SK-N-SH treated with all-trans-retinoic acid at 6 μM for 48 hours (cell line): ENCODE data around the gene ACOT7.

Experiments used
- ATAC-seq: fragments of 200-7000 bp; cut with Tn5 transposase; 3 replicates; pipeline ENCODE4 v1.9.1; 2020; ENCODE audit warnings: mild to moderate bottlenecking, moderate library complexity
- ARNTL ChIP-seq: fragments of 450-650 bp; formaldehyde crosslinking; IDR thresholded peaks from 2 replicates; pipeline ENCODE4 v1.5.0; 2020; ENCODE audit warnings: low read depth, mild to moderate bottlenecking, moderate library complexity, borderline replicate concordance
- BACH2 ChIP-seq: fragments of 250-450 bp; sonication (Bioruptor Pico); IDR thresholded peaks from 2 replicates; pipeline ENCODE4 v1.9.0; 2021; ENCODE audit warnings: mild to moderate bottlenecking, borderline replicate concordance
- CSDC2 ChIP-seq: fragments of 250-450 bp; sonication (Bioruptor Pico); IDR thresholded peaks from 2 replicates; pipeline ENCODE4 v1.5.0; 2020; ENCODE audit warnings: mild to moderate bottlenecking, moderate library complexity
- ESRRG ChIP-seq: fragments of 250-450 bp; sonication (Bioruptor Pico); IDR thresholded peaks from 2 replicates; pipeline ENCODE4 v1.6.1; 2021; ENCODE audit warnings: mild to moderate bottlenecking
- GLIS3 ChIP-seq: fragments of 250-450 bp; sonication (Bioruptor Pico); IDR thresholded peaks from 2 replicates; pipeline ENCODE4 v1.5.0; 2020; ENCODE audit warnings: mild to moderate bottlenecking, moderate library complexity
- ISL1 ChIP-seq: fragments of 250-450 bp; sonication (Bioruptor Pico); IDR thresholded peaks from 2 replicates; pipeline ENCODE4 v2.1.2; 2022; ENCODE audit warnings: mild to moderate bottlenecking, moderate library complexity
- OSR1 ChIP-seq: fragments of 250-450 bp; sonication (Bioruptor Pico); IDR thresholded peaks from 2 replicates; pipeline ENCODE4 v1.8.0; 2022; ENCODE audit warnings: moderate library complexity, mild to moderate bottlenecking, inconsistent platforms
- PPARA ChIP-seq: fragments of 250-450 bp; sonication (Bioruptor Pico); IDR thresholded peaks from 2 replicates; pipeline ENCODE4 v1.5.0; 2020; ENCODE audit warnings: mild to moderate bottlenecking, borderline replicate concordance
- TCF4 ChIP-seq: fragments of 250-450 bp; sonication (Bioruptor Pico); IDR thresholded peaks from 2 replicates; pipeline ENCODE4 v1.8.0; 2021; ENCODE audit warnings: mild to moderate bottlenecking, moderate library complexity, borderline replicate concordance
- TOX ChIP-seq: fragments of 250-450 bp; sonication (Bioruptor Pico); IDR thresholded peaks from 2 replicates; pipeline ENCODE4 v1.8.0; 2021; ENCODE audit warnings: mild to moderate bottlenecking, moderate library complexity, borderline replicate concordance
- TSHZ2 ChIP-seq: fragments of 250-450 bp; sonication (Bioruptor Pico); IDR thresholded peaks from 2 replicates; pipeline ENCODE4 v1.5.0; 2020; ENCODE audit warnings: mild to moderate bottlenecking, moderate library complexity
- ZC3H10 ChIP-seq: fragments of 250-450 bp; sonication (Bioruptor Pico); IDR thresholded peaks from 2 replicates; pipeline ENCODE4 v1.5.1; 2021; ENCODE audit warnings: mild to moderate bottlenecking, moderate library complexity
- ZFP3 ChIP-seq: fragments of 250-450 bp; sonication (Bioruptor Pico); IDR thresholded peaks from 2 replicates; pipeline ENCODE4 v1.5.0; 2020; ENCODE audit warnings: mild to moderate bottlenecking, moderate library complexity
- ZNF565 ChIP-seq: fragments of 450-650 bp; formaldehyde crosslinking; conservative IDR thresholded peaks from 2 replicates; pipeline ENCODE4 v1.5.0; 2020; ENCODE audit warnings: low read depth, mild to moderate bottlenecking, moderate library complexity
- ZNF70 ChIP-seq: fragments of 450-650 bp; formaldehyde crosslinking; IDR thresholded peaks from 2 replicates; pipeline ENCODE4 v1.5.0; 2020; ENCODE audit warnings: mild to moderate bottlenecking, moderate library complexity
- TF ChIP-seq, protein P1 (sequence below): fragments of 250-450 bp; sonication (Bioruptor Pico); IDR thresholded peaks from 2 replicates; pipeline ENCODE4 v1.5.1; 2020; ENCODE audit warnings: low read depth, mild to moderate bottlenecking, moderate library complexity
- TF ChIP-seq, protein P2 (sequence below): fragments of 250-450 bp; sonication (Bioruptor Pico); IDR thresholded peaks from 2 replicates; pipeline ENCODE4 v1.5.1; 2021; ENCODE audit warnings: mild to moderate bottlenecking, moderate library complexity

Gene ACOT7

GRCh38 chr1:6427441-6428390 is 34.1 kb upstream of the ACOT7 start (continued):
- no peak for TF ChIP-seq TOX
- TF ChIP-seq TCF4: no peak
- no peak for TF ChIP-seq ZFP3 (CRISPR knock-in tag)
- TF ChIP-seq ZC3H10 (CRISPR knock-in tag): no peak
- no peak for TF ChIP-seq GLIS3 (CRISPR knock-in tag)
- no peak for TF ChIP-seq ZNF565 (CRISPR knock-in tag)

GRCh38 chr1:6426972-6427350 is 33.4 kb upstream of the ACOT7 start:
- ATAC-seq: no peak
- TF ChIP-seq ESRRG (CRISPR knock-in tag) (no peak), PPARA (CRISPR knock-in tag) (no peak)

DNA sequence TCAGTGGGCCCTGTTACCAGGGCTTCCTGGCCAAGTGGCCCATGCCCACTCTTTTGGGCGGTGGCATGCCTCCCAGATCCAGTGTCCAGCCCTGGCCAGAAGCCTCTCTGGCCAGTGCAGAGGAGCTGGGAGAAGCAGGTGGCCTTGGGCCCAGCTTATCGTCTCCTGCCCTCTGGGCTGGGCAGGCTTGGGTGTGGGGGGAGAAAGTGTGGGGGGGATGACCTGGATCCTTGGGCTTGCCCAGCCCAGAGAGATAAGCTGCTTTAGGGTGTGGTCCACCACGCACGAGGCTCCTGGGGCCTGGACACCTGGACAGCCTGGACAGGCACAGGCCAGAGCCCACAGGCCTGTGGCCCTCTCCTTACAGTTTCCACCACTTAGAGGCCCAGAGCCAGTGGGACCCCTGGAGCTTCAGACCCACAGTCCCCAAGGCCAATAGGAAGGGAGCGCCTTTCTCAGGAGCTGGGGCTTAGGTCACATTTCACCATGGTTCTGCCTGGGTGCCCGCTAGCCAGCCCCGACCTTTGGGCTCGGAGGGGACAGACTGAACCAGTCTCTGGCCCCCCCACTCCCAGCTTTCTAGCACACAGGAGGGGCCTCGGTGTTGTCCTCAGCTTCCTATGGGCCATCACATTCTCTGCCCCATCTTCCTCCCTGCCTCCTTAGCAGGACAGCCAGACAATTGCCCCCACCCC is 32.9 kb upstream of the ACOT7 start:
- no peak for ATAC-seq
- TF ChIP-seq, protein P1, sequence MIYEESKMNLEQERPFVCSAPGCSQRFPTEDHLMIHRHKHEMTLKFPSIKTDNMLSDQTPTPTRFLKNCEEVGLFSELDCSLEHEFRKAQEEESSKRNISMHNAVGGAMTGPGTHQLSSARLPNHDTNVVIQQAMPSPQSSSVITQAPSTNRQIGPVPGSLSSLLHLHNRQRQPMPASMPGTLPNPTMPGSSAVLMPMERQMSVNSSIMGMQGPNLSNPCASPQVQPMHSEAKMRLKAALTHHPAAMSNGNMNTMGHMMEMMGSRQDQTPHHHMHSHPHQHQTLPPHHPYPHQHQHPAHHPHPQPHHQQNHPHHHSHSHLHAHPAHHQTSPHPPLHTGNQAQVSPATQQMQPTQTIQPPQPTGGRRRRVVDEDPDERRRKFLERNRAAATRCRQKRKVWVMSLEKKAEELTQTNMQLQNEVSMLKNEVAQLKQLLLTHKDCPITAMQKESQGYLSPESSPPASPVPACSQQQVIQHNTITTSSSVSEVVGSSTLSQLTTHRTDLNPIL (CRISPR knock-in tag): no peak
- TF ChIP-seq ISL1 (CRISPR knock-in tag): no peak
- no peak for TF ChIP-seq TSHZ2 (CRISPR knock-in tag)
- no peak for TF ChIP-seq ESRRG (CRISPR knock-in tag)
- TF ChIP-seq, all 23 proteins: peak for 0

GRCh38 chr1:6425658-6426057 is 32.1 kb upstream of the ACOT7 start:
- ATAC-seq: no peak
- TF ChIP-seq BACH2 (CRISPR knock-in tag): no peak
- no peak for TF ChIP-seq GLIS3 (CRISPR knock-in tag)
- TF ChIP-seq OSR1: no peak
- no peak for TF ChIP-seq CSDC2
- TF ChIP-seq ESRRG (CRISPR knock-in tag): no peak
- TF ChIP-seq, protein P1 (CRISPR knock-in tag): no peak
- no peak for TF ChIP-seq PPARA (CRISPR knock-in tag)
- TF ChIP-seq TOX: no peak
- no peak for TF ChIP-seq ARNTL
- no peak for TF ChIP-seq TSHZ2 (CRISPR knock-in tag)
- TF ChIP-seq ZNF70 (CRISPR knock-in tag): no peak
- TF ChIP-seq, protein P2, sequence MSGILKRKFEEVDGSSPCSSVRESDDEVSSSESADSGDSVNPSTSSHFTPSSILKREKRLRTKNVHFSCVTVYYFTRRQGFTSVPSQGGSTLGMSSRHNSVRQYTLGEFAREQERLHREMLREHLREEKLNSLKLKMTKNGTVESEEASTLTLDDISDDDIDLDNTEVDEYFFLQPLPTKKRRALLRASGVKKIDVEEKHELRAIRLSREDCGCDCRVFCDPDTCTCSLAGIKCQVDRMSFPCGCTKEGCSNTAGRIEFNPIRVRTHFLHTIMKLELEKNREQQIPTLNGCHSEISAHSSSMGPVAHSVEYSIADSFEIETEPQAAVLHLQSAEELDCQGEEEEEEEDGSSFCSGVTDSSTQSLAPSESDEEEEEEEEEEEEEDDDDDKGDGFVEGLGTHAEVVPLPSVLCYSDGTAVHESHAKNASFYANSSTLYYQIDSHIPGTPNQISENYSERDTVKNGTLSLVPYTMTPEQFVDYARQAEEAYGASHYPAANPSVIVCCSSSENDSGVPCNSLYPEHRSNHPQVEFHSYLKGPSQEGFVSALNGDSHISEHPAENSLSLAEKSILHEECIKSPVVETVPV (CRISPR knock-in tag): no peak
